Measurements from ENCODE around the gene KCNAB3. TPM values are rescaled to one million over a fixed set of nuclear protein-coding genes. Genes with fewer than 3 reads are reported as not detected.

The KCNAB3 gene
- total and polyA plus RNA-seq, 9 of the 15 experiments (the other 6 are each of a cell fraction or from before 2014, with no cell fraction given), result 0.03 to 2.5 (median 1.1) TPM

- no TSS peak for BruUV-seq (replicated peaks)
- no peak for ATAC-seq
- H4K20me1 ChIP-seq (replicated peaks; ENCODE audit: control insufficient read depth, insufficient read depth, low read length), result no peaks in the 10 kb centered on the region
- peak; percentile 41; the same call in 1 of the 2 replicates for TF ChIP-seq PKNOX1 (IDR thresholded peaks at IDR 0.05)
- 0 out of 4 replicates have a peak, but pooled peaks of 1 of the 2 experiments have one; percentile 21 for TF ChIP-seq MLLT1 (IDR thresholded peaks at IDR 0.05)
- TF ChIP-seq ZNF140 (CRISPR knock-in tag; IDR thresholded peaks at IDR 0.05), result no peak
- 0 out of 2 replicates have a peak, but pooled peaks have one; percentile 21 for TF ChIP-seq SMARCE1 (IDR thresholded peaks at IDR 0.05)
- TF ChIP-seq MTA1 (IDR thresholded peaks at IDR 0.05; ENCODE audit: borderline replicate concordance), result peak; percentile 28; the same call in 1 of the 2 replicates
- POLR2A ChIA-PET, result no interaction called here
- CTCF ChIA-PET (ENCODE audit: low intra/inter-chr PET ratio), result no interaction called here
- WGBS (ENCODE audit: insufficient coverage, low coverage, missing lambda C conversion rate), result 75% methylated on average over 3 of the region's 3 CpGs
- 0 out of 2 replicates have a peak overlapping the region, but pooled peaks have one; percentile 58 for H3K4me2 ChIP-seq (ENCODE audit: insufficient read depth, low read length)
- no peak overlapping the region for H3K27ac ChIP-seq (ENCODE audit: extremely low read depth, low read depth, low read length)
- H3K36me3 ChIP-seq (ENCODE audit: control insufficient read depth, insufficient read depth, low read length), result peaks cover 41% of the 10 kb centered on the region; the same call in 2 of the 3 replicates
- no peaks in the 10 kb centered on the region for H3K9me3 ChIP-seq (replicated peaks; ENCODE audit: control insufficient read depth, insufficient read depth, low read depth, low read length)
- no peak for FAIRE-seq
- no peak overlapping the region for H3K4me3 ChIP-seq
- intact Hi-C loops (cut with micrococcal nuclease) (no loop called here), in situ Hi-C loops (cut with MboI) (no loop called here)
- H2AFZ ChIP-seq (ENCODE audit: low read depth, low read length), result no peak overlapping the region
- no peaks in the 10 kb centered on the region for H3K27me3 ChIP-seq (ENCODE audit: control insufficient read depth in 2 of 2, insufficient read depth in 2 of 2, low read length in 2 of 2)
- peaks cover 22% of the 10 kb centered on the region for H3K79me2 ChIP-seq (ENCODE audit: control insufficient read depth, insufficient read depth, low read length)
- peak in 3 of 4 experiments; percentile 25 to 30 (median 27) for DNase-seq (ENCODE audit: extremely low read depth in 1 of 4, low spot score in 3 of 4)
- H3K9me1 ChIP-seq (ENCODE audit: control insufficient read depth, insufficient read depth, low read length), result no peaks in the 10 kb centered on the region
- H3K4me1 ChIP-seq (replicated peaks in 1 of 2; ENCODE audit: control insufficient read depth in 2 of 2, insufficient read depth in 2 of 2, low read length in 2 of 2), result peaks cover 7 to 31% of the 10 kb centered on the region in 2 experiments
- no peak overlapping the region for H3K9ac ChIP-seq (ENCODE audit: insufficient read depth in 1 of 2, low read depth in 2 of 2, low read length in 2 of 2)
Measured at GRCh38 chr17:7880076-7880868, 49.4 kb downstream of the KCNAB3 start.

Data from K562 (cell line).